Measurements from ENCODE around the gene NAB2. TPM values are rescaled to one million over a fixed set of nuclear protein-coding genes. Genes with fewer than 3 reads are reported as not detected.
A peak's percentile ranks its signal among the peaks of the same experiment; 100 is the strongest.

NAB2 gene, protein sequence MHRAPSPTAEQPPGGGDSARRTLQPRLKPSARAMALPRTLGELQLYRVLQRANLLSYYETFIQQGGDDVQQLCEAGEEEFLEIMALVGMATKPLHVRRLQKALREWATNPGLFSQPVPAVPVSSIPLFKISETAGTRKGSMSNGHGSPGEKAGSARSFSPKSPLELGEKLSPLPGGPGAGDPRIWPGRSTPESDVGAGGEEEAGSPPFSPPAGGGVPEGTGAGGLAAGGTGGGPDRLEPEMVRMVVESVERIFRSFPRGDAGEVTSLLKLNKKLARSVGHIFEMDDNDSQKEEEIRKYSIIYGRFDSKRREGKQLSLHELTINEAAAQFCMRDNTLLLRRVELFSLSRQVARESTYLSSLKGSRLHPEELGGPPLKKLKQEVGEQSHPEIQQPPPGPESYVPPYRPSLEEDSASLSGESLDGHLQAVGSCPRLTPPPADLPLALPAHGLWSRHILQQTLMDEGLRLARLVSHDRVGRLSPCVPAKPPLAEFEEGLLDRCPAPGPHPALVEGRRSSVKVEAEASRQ
- total RNA-seq, result 10 to 100 TPM in 9 of 10 donors, 1 to 10 TPM in 1; 9.5 to 16.2 (median 12.0) TPM
- 10 to 100 TPM; 15.0 to 20.2 TPM for polyA plus RNA-seq
- long read RNA-seq, donor 1, partial matches to known transcripts, result 7 of 9 reads
- long read RNA-seq, donor 1, other reads (novel, unspliced or antisense), result 0 of 9 reads
- long read RNA-seq, donor 2, partial matches to known transcripts, result 3 of 7 reads
- long read RNA-seq, donor 2, other reads (novel, unspliced or antisense), result 0 of 7 reads
- long read RNA-seq, donor 3, transcript NAB2-201 (7 exons, 2,711 nt), result major isoform, 5 of 8 reads
- long read RNA-seq, donor 3, partial matches to known transcripts, result 3 of 8 reads
- long read RNA-seq, donor 3, other reads (novel, unspliced or antisense), result 0 of 8 reads

DNA sequence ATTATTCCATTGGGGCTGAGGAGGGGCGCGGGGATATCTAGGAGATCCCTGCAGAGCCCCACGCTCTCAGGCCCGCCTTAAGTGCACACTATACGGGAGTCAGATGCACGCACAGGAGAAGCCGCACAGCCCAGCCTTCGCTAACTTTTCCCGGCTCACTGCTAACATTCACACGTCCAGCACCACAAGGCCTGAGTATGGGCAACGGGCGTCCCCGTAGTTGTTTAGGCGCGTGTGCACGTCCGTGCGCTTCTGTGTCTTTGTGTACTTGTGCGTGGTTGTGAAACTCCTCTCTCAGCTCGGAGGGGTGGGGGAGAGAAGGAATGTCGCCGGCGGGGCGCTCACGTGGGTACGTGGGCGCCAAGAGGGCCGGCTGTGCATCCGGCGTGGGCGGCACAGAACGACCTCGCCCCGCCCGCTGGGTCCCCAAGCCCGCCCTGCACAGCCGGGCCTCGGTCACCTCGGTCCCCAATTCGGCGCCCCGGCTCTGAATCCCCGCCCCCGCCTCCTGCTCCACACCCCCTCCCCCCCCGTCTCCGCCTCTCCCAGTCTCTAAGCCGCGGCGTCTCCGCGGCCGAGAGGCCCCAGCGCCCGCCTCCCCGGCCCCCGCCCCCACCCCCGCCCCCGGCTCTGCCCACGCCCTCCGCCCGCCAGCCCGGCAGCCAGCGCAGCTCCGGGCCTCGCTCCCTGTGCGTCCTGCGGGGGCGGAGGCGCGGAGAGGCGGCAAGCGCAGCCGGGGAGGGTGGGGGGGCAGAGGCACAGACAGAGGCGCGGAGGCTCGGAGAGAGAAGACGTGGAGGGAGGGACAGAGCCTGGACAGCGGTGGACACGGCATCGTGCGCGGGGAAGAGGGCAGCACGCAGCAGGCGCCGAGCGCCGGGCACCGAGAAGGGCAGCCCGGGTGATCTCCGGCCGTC is at the start of gene NAB2:
NAB2 (plus strand) TSS at position 761 of the 917 bp plus-strand sequence. CDS start 158 bp downstream, outside the sequence.
- WGBS, 2 donors, result 0% methylated on average over 53 to 91 of the region's 91 CpGs
- intact Hi-C loops (cut with DNase I), result loop anchor here in 2 of 10 donors (2.0 to 5.0 kb wide), 2 partner anchors 22 to 456 kb away; partner anchors contain the start of genes BAZ2A (in 1 of the 2) and STAT6 (in 1 of the 2)

GRCh38 chr12:57040211-57040610 is 48.7 kb upstream of the NAB2 start:
- H3K4me1 ChIP-seq, result peaks cover 0 to 4% (median 0%) of the 10 kb centered on the region in 9 donors
- DNase-seq (no peak), ATAC-seq (no peak)
- no peak overlapping the region for H3K27ac ChIP-seq
- H3K9me3 ChIP-seq, result no peaks in the 10 kb centered on the region
- no peak overlapping the region for H3K4me3 ChIP-seq
- H3K36me3 ChIP-seq, result no peaks in the 10 kb centered on the region
- 92 to 93% methylated on average over 4 of the region's 4 CpGs for WGBS, 2 donors
- intact Hi-C loops (cut with DNase I), result no loop called here
- no peak for TF ChIP-seq CTCF (IDR thresholded peaks at IDR 0.05)
- H3K27me3 ChIP-seq, result peaks cover 0 to 15% (median 4%) of the 10 kb centered on the region in 7 donors

More for the DNA sequence above, at the start of gene NAB2:
- H3K27ac ChIP-seq, result peak within 1 kb of the TSS; percentile 91 to 100 (median 99)
- no peak for TF ChIP-seq CTCF (IDR thresholded peaks at IDR 0.05)
- ATAC-seq (peak; percentile 76 to 89 (median 80)), DNase-seq (peak; percentile 97)
- no peaks in the 10 kb centered on the region for H3K27me3 ChIP-seq
- peaks cover 0 to 29% (median 12%) of the 10 kb centered on the region in 9 donors for H3K36me3 ChIP-seq
- peak within 1 kb of the TSS; percentile 65 to 99 (median 88) for H3K4me3 ChIP-seq
- H3K4me1 ChIP-seq, result peaks cover 19 to 70% (median 52%) of the 10 kb centered on the region in 9 donors
- H3K9me3 ChIP-seq, result no peaks in the 10 kb centered on the region

GRCh38 chr12:57040750-57041149 is 48.2 kb upstream of the NAB2 start:
- H3K27ac ChIP-seq, result no peak overlapping the region
- ATAC-seq (no peak), DNase-seq (no peak)
- no peak overlapping the region for H3K4me3 ChIP-seq
- peaks cover 0 to 4% (median 0%) of the 10 kb centered on the region in 9 donors for H3K4me1 ChIP-seq
- intact Hi-C loops (cut with DNase I), result no loop called here
- no peaks in the 10 kb centered on the region for H3K36me3 ChIP-seq
- TF ChIP-seq CTCF (IDR thresholded peaks at IDR 0.05), result no peak
- H3K27me3 ChIP-seq, result peaks cover 0 to 19% (median 4%) of the 10 kb centered on the region in 7 donors
- H3K9me3 ChIP-seq, result no peaks in the 10 kb centered on the region
- WGBS, 2 donors, result 61 to 72% methylated on average over 2 of the region's 2 CpGs

All from heart right ventricle (tissue), 16 donors.